HL-60/S4 treated with retinoic acid at 250 ng/mL for 4 days and 3 days (cell line): Measurements from ENCODE around the gene EVI5L.

Experiments
- in situ Hi-C: fragments of 300-500 bp; cut with MboI; formaldehyde crosslinking; loops from 2 replicates; pipeline ENCODE4 v1.7.0; 2022; ENCODE audit warnings: low sequenced_read_pairs

Gene EVI5L

DNA sequence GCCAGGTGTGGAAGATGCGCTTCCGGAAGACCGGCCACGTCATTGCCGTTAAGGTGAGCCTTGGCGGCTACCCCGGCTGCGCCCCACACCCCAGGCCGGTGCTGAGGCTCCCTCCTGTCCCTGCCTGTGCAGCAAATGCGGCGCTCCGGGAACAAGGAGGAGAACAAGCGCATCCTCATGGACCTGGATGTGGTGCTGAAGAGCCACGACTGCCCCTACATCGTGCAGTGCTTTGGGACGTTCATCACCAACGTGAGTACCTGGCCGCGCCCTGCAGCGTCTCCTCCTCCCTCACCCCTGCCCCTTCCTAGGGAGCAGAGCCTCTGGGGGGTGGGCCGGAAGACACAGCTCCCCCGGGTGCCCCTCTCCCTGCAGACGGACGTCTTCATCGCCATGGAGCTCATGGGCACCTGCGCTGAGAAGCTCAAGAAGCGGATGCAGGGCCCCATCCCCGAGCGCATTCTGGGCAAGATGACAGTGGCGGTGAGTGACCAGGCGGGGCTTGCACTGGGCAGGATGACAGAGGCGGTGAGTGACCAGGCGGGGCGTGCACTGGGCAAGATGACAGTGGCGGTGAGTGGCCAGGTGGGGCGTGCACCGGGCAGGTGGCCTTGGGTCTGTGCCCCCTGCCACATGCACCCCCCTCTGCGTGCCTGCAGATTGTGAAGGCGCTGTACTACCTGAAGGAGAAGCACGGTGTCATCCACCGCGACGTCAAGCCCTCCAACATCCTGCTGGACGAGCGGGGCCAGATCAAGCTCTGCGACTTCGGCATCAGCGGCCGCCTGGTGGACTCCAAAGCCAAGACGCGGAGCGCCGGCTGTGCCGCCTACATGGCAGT, 80.5 kb downstream of the EVI5L start:
- in situ Hi-C loops, result no loop called here

DNA sequence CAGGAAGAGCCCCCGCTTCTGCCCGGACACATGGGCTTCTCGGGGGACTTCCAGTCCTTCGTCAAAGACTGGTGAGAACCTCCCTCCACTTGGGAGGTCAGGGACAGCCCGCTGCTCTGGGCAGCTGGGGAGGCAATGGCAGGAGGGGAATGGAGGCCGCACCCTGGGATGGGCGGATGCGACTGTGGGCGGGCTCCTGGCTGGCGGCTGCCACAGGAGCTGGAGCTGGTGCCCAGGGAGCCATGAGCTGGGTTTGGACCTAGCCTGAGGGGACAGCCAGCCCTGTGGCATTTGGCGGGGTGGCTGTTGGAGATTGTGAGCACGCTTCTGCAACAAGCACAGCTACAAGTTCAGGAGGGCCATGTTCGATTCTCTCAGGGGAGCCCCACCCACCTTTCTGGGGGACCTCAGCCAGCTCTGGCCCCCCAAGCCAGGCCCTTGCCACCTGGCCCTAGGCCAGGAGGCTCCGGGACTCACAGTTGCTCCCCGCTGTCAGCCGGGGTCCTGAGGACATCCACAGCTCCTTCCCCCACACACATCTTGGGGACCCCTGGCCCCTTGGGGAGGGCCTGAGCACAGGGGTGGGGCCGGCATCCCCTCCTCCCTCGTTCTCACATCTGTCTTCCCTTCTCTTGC, 81.6 kb downstream of the EVI5L start:
- in situ Hi-C loops, result no loop called here

DNA sequence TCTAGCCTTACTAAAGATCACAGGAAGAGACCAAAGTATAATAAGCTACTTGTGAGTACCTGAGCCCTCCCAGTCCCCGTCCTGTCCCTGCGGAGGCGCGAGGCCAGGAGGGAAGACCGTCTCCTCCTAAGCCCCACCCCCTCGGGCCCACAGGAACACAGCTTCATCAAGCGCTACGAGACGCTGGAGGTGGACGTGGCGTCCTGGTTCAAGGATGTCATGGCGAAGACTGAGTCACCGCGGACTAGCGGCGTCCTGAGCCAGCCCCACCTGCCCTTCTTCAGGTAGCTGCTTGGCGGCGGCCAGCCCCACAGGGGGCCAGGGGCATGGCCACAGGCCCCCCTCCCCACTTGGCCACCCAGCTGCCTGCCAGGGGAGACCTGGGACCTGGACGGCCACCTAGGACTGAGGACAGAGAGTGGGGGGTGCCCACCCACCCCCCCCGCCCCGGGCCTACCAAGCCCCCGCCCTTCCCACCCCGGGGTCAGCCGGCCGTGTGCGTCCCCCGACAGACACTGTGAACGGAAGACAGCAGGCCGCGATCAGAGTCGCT, 82.2 kb downstream of the EVI5L start:
- in situ Hi-C loops, result no loop called here

DNA sequence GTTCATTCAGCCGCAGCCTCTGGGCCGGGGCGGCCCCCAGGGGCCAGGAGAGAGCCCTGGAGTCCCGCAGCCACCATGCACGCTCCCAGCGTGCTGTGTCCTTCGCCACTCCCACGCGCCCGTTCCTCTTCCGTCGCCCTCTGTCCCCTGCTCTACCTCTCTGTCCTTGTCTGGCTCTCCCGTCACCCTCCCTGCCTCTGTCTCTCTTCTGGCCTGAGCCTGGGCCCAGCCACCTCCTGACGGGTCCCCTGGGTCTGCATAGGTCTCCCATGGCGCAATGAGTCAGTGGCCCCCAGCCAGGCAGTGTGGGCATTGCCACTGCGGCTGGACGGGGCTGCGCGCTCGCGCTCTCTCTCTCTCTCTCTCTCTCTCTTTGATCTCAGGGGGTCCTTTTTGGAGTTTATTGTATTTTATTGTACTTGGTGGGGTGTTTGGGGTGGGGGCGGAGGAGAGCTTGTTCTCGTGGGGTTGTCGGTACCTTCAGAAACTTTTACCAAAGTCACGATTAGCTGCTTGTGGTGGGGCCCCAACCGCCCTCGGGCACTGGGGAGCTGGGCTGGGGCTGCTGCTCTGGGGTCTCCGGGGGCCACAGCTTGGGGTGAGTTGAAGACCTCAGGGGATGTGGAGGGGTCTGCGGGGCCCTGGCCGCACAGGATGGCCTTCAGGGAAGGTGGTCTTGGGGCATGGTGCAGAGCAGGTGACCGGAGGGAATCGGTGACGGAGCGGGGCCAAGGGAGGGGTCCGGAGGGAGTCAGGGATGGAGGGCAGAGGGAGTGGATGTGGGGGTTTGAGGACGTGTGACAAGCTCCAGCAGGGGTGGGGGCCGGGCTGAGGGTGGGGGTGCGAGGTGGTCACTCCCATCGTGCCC, 82.9 kb downstream of the EVI5L start:
- in situ Hi-C loops, result no loop called here

GRCh38 chr19:7913652-7914051, 83.6 kb downstream of the EVI5L start:
- in situ Hi-C loops, result no loop called here

GRCh38 chr19:7914099-7914498, 84.1 kb downstream of the EVI5L start:
- in situ Hi-C loops, result no loop called here
